GM12878 (cell line): Measurements from ENCODE around the gene LRRC4. TPM values are rescaled to one million over a fixed set of nuclear protein-coding genes. Genes with fewer than 3 reads are reported as not detected.

Source experiments
- ATAC-seq: fragments of 200-7000 bp; cut with Tn5 transposase; 3 replicates; pipeline ENCODE4 v1.9.1; 2020; ENCODE audit warnings: mild to moderate bottlenecking, moderate library complexity
- BruUV-seq: library from RNA; stranded (reverse); fragments of 400-500 nt; replicated peaks from 2 replicates; lab custom pipeline; 2021; lab: Mats Ljungman, UMichigan
- CTCF ChIA-PET: fragments of 300-600 bp; sonication (Branson Sonifier 250); formaldehyde crosslinking; extraction: SDS; loops from one replicate; lab custom pipeline; 2021; ENCODE audit warnings: inconsistent platforms; lab: Yijun Ruan, JAX
- POLR2A ChIA-PET: fragments of 350-600 bp; formaldehyde crosslinking; extraction: SDS; loops from one replicate; lab custom pipeline; 2021; ENCODE audit warnings: inconsistent platforms; lab: Charles Lee
- RAD21 ChIA-PET: fragments of 300-600 bp; sonication (Branson Sonifier 250); formaldehyde crosslinking; loops from one replicate; lab custom pipeline; 2023; ENCODE audit warnings: antibody characterized with exemption; ENCODE audit not compliant: unreplicated experiment; lab: Charles Lee
- SMC1A ChIA-PET: fragments of 300-600 bp; sonication (Branson Sonifier 250); formaldehyde crosslinking; loops from one replicate; lab custom pipeline; 2023; ENCODE audit not compliant: unreplicated experiment, uncharacterized antibody; lab: Charles Lee
- DNase-seq: peaks from one replicate; pipeline ENCODE4 v3.0.0-alpha.2; 2011; ENCODE audit warnings: low read depth, low spot score
- FAIRE-seq: peaks from 3 replicates; lab custom pipeline; 2011; peaks lifted over from hg19 to GRCh38; lab: Jason Lieb, UNC
- H2AFZ ChIP-seq: 2 replicates; pipeline ENCODE4 v1.6.0; 2011; ENCODE audit warnings: low read depth, low read length, control low read depth; ENCODE audit not compliant: control insufficient read depth
- H3K27ac ChIP-seq: 2 replicates; pipeline ENCODE4 v1.5.1; 2011; ENCODE audit warnings: control low read depth; ENCODE audit not compliant: control insufficient read depth, insufficient read depth
- H3K27me3 ChIP-seq, 2 experiments: replicated peaks in 1 of 2; 2 replicates each; pipeline versions ENCODE4 v1.6.0 to v1.6.1; 2011; ENCODE audit warnings: low read length in 1 of 2; ENCODE audit not compliant: control insufficient read depth in 2 of 2, insufficient read depth in 2 of 2
- H3K36me3 ChIP-seq, 2 experiments: 2 replicates each; pipeline ENCODE4 v1.5.1; 2011; ENCODE audit warnings: low read length in 1 of 2; ENCODE audit not compliant: control insufficient read depth in 2 of 2, insufficient read depth in 2 of 2
- H3K4me1 ChIP-seq: 2 replicates; pipeline ENCODE4 v1.6.1; 2011; ENCODE audit warnings: mild to moderate bottlenecking, low read length, moderate library complexity, mixed read lengths; ENCODE audit not compliant: control insufficient read depth, insufficient read depth
- H3K4me2 ChIP-seq: 2 replicates; pipeline ENCODE4 v1.6.0; 2011; ENCODE audit warnings: control low read depth; ENCODE audit not compliant: control insufficient read depth, insufficient read depth
- H3K4me3 ChIP-seq: fragments of 200-600 bp; sonication (generic); 2 replicates; pipeline ENCODE4 v1.5.1; 2016
- H3K79me2 ChIP-seq: 2 replicates; pipeline ENCODE4 v1.6.0; 2011; ENCODE audit warnings: low read length; ENCODE audit not compliant: control insufficient read depth, insufficient read depth
- H3K9ac ChIP-seq: 2 replicates; pipeline ENCODE4 v1.8.0; 2011; ENCODE audit warnings: low read length, control low read depth, mixed read lengths; ENCODE audit not compliant: control insufficient read depth, insufficient read depth
- H3K9me3 ChIP-seq: replicated peaks from 3 replicates; pipeline ENCODE4 v1.5.1; 2011; ENCODE audit warnings: mild to moderate bottlenecking, low read length; ENCODE audit not compliant: control insufficient read depth, insufficient read depth
- H4K20me1 ChIP-seq: 2 replicates; pipeline ENCODE4 v1.6.0; 2011; ENCODE audit not compliant: control insufficient read depth, insufficient read depth
- BRCA1 ChIP-seq: IDR thresholded peaks from 2 replicates; pipeline ENCODE4 v1.6.1; 2011; ENCODE audit warnings: low read depth, low read length, improper control_type of control experiment
- CBFB ChIP-seq: IDR thresholded peaks from 2 replicates; pipeline ENCODE4 v1.6.1; 2016; ENCODE audit warnings: antibody characterized with exemption, low read depth
- E4F1 ChIP-seq: fragments of 450-650 bp; IDR thresholded peaks from 2 replicates; pipeline ENCODE4 v1.6.1; 2018; ENCODE audit warnings: borderline replicate concordance, mild to moderate bottlenecking; ENCODE audit not compliant: partially characterized antibody
- EP300 ChIP-seq, 2 experiments: fragments of 150-350 bp in 1 of 2; IDR thresholded peaks; 2 replicates each; pipeline ENCODE4 v1.6.1; 2011 to 2012; ENCODE audit warnings: low read depth in 2 of 2, low read length in 2 of 2, borderline replicate concordance in 1 of 2, improper control_type of control experiment in 1 of 2, inconsistent platforms in 1 of 2; ENCODE audit not compliant: control insufficient read depth in 1 of 2
- ESRRA ChIP-seq: IDR thresholded peaks from 2 replicates; pipeline ENCODE4 v1.6.1; 2012; ENCODE audit warnings: mild to moderate bottlenecking, low read length, improper control_type of control experiment
- FOS ChIP-seq: IDR thresholded peaks from 3 replicates; pipeline ENCODE4 v1.6.1; 2011; ENCODE audit warnings: borderline replicate concordance; ENCODE audit not compliant: insufficient read length; ENCODE audit errors: extremely low read depth
- HDGF ChIP-seq: fragments of 450-650 bp; IDR thresholded peaks from 2 replicates; pipeline ENCODE4 v1.6.1; 2016; ENCODE audit warnings: antibody characterized with exemption
- IKZF1 ChIP-seq: fragments of 450-650 bp; conservative IDR thresholded peaks from 2 replicates; pipeline ENCODE4 v1.6.1; 2017; ENCODE audit warnings: antibody characterized with exemption, mild to moderate bottlenecking
- KAT2A ChIP-seq: conservative IDR thresholded peaks from 2 replicates; pipeline ENCODE4 v1.6.1; 2011; ENCODE audit warnings: low read depth, low read length; ENCODE audit not compliant: control insufficient read depth
- NFXL1 ChIP-seq: fragments of 450-650 bp; IDR thresholded peaks from 2 replicates; pipeline ENCODE4 v1.6.1; 2017; ENCODE audit warnings: antibody characterized with exemption, mild to moderate bottlenecking, borderline replicate concordance
- NFYB ChIP-seq: IDR thresholded peaks from 2 replicates; pipeline ENCODE4 v1.6.1; 2011; ENCODE audit warnings: low read depth, mild to moderate bottlenecking, low read length, improper control_type of control experiment, moderate library complexity; ENCODE audit not compliant: insufficient read depth
- RB1 ChIP-seq: fragments of 450-650 bp; formaldehyde crosslinking; IDR thresholded peaks from 2 replicates; pipeline ENCODE4 v1.6.1; 2017; ENCODE audit warnings: mild to moderate bottlenecking, borderline replicate concordance
- TAF1 ChIP-seq: IDR thresholded peaks from 2 replicates; pipeline ENCODE4 v1.6.1; 2011; ENCODE audit warnings: mild to moderate bottlenecking, low read depth, low read length, borderline replicate concordance
- ZBTB4 ChIP-seq: fragments of 450-650 bp; formaldehyde crosslinking; IDR thresholded peaks from 2 replicates; pipeline ENCODE4 v1.4.0; 2022; ENCODE audit warnings: mild to moderate bottlenecking, moderate library complexity
- ZNF384 ChIP-seq: IDR thresholded peaks from 2 replicates; pipeline ENCODE4 v1.6.1; 2012; ENCODE audit warnings: low read depth, mild to moderate bottlenecking, low read length, improper control_type of control experiment, borderline replicate concordance
- ZSCAN29 ChIP-seq: fragments of 450-650 bp; IDR thresholded peaks from 2 replicates; pipeline ENCODE4 v1.6.1; 2017; ENCODE audit warnings: mild to moderate bottlenecking, moderate library complexity
- WGBS: methylation state at CpG from one replicate; pipeline ENCODE4 v1.1.6; 2016; ENCODE audit warnings: low lambda C conversion rate; ENCODE audit not compliant: insufficient replicate concordance, insufficient coverage; ENCODE audit errors: missing lambda C conversion rate; 5-methylcytosine and 5-hydroxymethylcytosine counted together
- in situ Hi-C: fragments of 300-500 bp; cut with MboI; formaldehyde crosslinking; loops from 9 replicates; pipeline ENCODE4 v1.14.3; 2018; ENCODE audit warnings: mixed read lengths
- intact Hi-C: fragments of 100-400 bp; cut with micrococcal nuclease; formaldehyde crosslinking; loops from one replicate; pipeline ENCODE4 v1.14.2; 2022; ENCODE audit not compliant: unreplicated experiment
- polyA plus RNA-seq, 11 experiments: library from polyadenylated mRNA; depleted of rRNA in 4 of 11; unstranded in 6 of 11; stranded (reverse) in 5 of 11; fragments of >200 nt; fragmentation: Nextera tagmentation in 4 of 11; fragmentation: Illumina TruSeq in 1 of 11; extraction: Ambion mirVana in 4 of 11; extraction: Trizol in 1 of 11; gene quantifications; 1 replicate in 1 of 11; 2 replicates in 10 of 11; pipeline versions ENCODE4 v1.2.1 to v1.2.3, GENCODE V29; 2011 to 2016; ENCODE audit warnings: inconsistent platforms in 2 of 11, missing spikeins in 2 of 11, low read depth in 1 of 11
- total RNA-seq, 4 experiments: library from RNA; depleted of rRNA in 3 of 4; stranded (reverse); fragments of >200 nt in 3 of 4; fragmentation: Illumina TruSeq in 1 of 4; extraction: Trizol in 1 of 4; gene quantifications; 2 replicates each; pipeline versions ENCODE4 v1.2.1 to v1.2.3, GENCODE V29; 2013 to 2021

The LRRC4 gene
- total and polyA plus RNA-seq, 10 of the 15 experiments (the other 5 are each of a cell fraction or from before 2014, with no cell fraction given), result 0.06 to 0.85 (median 0.12) TPM; not detected in 4

- H3K27ac ChIP-seq, result no peak overlapping the region
- DNase-seq, result no peak
- peaks cover 15 to 29% of the 10 kb centered on the region in 2 experiments for H3K36me3 ChIP-seq
- ChIA-PET CTCF (interaction anchor here (0.6 kb wide), 1 partner anchor 181 kb away, joined by 3 read pairs; no protein-coding TSS in a partner anchor), RAD21 (interaction anchor here (0.8 kb wide), 1 partner anchor 449 kb away, joined by 4 read pairs; no protein-coding TSS in a partner anchor), SMC1A (interaction anchor here (1.1 to 1.4 kb wide), 2 partner anchors 10 to 287 kb away, joined by 3 to 6 read pairs; no protein-coding TSS in a partner anchor), POLR2A (no interaction called here)
- intact Hi-C loops, result no loop called here
- in situ Hi-C loops, result no loop called here
- BruUV-seq, result no TSS peak
- 96% methylated on average over 3 of the region's 3 CpGs for WGBS
- H3K4me1 ChIP-seq, result peaks cover 2% of the 10 kb centered on the region; the same call in 1 of the 2 replicates
- no peak overlapping the region for H3K4me2 ChIP-seq
- H3K27me3 ChIP-seq, result no peaks in the 10 kb centered on the region
- H3K79me2 ChIP-seq, result no peaks in the 10 kb centered on the region
- no peak overlapping the region for H2AFZ ChIP-seq
- no peak overlapping the region for H3K4me3 ChIP-seq
- no peak for ATAC-seq
- H3K9me3 ChIP-seq, result no peaks in the 10 kb centered on the region
- no peak for FAIRE-seq
- H4K20me1 ChIP-seq, result no peaks in the 10 kb centered on the region; the same call in 1 of the 2 replicates
- no peak overlapping the region for H3K9ac ChIP-seq
- TF ChIP-seq TAF1 (no peak), NFYB (no peak), CBFB (no peak), EP300 (IDR thresholded peaks at IDR 0.05; ENCODE audit: borderline replicate concordance in 1 of 2, control insufficient read depth in 1 of 2, low read depth in 2 of 2, low read length in 2 of 2) (no peak), RB1 (no peak), ZBTB4 (no peak), ESRRA (no peak), NFXL1 (no peak), KAT2A (no peak), BRCA1 (no peak), ZNF384 (no peak), E4F1 (no peak), IKZF1 (no peak), FOS (no peak), ZSCAN29 (no peak), HDGF (no peak)
Measured at GRCh38 chr7:127995156-127995880, 35.9 kb downstream of the LRRC4 start.
